NCI-H2081 treated with DMSO at 0.1 percent for 48 hours (cell line): ENCODE data around the gene SCAMP2.

Experiments used
- DNase-seq: peaks from one replicate; lab custom pipeline; 2025; lab: John Stamatoyannopoulos, UW

Gene SCAMP2

DNA sequence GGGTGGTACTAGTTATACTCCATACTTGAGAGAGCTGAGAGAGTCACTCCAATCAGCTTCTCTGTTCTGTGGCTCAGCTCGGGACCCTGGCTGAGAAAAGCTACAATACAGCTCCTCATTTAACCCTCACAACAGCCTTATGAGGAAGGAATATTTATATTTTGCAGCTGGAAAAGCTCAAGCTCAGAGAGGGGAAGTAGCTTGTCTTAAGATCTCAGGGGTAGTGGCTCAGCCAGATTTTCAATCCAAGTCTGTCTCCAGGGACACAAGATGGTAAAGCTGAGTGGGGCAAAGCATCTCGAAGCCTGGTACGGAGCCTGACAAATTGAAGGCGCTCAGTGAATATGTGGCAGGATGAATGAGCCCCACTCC, 14.8 kb downstream of the SCAMP2 start:
- DNase-seq, result no peak

DNA sequence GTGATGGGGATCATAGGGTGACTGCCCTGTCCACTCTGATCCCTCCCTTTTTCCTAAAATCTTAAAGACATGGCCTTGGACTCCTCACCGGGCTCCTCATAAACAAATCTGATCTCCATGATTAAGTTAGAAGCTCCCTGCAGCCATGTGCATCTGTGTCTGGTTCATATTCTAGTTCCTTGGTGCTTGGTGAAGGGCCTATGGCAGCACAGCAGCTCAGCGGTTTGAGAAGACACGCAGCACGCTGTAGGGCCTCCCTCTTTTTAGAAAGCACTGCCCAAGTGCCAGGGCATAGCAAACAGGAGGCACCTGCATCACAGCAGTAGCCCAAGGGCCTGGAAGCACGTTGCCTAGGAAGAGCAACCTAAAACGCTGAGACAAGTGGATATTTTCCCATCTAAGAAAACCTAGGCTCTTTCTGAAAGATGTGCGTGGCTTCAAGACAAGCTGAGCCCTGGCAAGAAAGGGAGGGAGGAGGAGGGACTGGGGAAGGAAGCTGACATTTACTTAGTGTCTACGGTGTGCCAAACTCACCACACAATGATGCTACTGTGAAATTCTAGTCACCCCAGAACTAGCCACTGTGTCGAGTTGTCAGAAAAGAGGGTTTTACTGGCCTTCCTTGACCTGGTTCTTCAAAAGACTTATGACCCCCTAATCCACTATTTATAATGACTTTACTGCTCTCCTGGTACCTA, 15.3 kb downstream of the SCAMP2 start:
- DNase-seq, result no peak

DNA sequence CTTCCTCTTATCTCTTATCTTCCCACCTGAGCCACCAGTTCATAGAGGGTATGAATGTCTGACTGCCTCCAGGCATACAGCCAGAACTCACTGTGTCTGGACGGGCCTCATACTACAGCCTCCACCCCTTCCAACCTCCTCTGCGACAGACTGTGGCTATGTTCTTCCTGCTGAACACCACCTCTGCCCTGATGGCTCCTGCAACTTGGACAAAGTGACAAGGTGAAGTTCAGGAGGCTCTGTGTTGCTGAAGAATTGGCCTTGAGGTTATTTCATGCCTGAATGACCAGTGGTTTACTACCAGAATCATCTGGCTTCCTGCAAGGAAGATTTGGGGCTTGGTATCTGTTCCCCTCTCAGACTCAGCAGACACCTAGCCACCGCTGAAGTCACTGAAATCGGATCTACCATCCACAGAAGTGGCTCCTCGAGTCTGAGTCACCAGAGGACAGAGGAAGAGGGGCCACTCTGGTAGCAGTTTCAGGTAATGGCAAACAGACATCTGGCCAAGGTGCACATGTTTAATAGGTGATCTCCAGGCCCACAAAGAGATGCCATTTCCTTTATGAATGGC, 16.0 kb downstream of the SCAMP2 start:
- DNase-seq, result no peak

DNA sequence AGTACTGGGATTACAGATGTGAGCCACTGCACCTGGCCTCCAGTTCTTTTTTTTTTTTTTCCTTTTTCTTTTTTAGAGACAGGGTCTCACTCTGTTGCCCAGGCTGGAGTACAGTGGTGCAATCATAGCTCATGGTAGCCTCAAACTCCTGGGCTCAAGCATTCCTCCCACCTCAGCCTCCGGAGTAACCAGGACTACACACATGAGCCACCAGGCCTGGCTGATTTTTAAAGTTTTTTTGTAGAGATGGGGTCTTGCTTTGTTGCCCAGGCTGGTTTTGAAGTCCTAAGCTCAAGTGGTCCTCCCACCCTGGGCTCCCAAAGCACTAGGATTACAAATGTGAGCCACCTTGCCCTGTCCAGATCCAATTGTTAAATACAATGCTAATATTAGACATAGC, 16.6 kb downstream of the SCAMP2 start:
- DNase-seq, result no peak

DNA sequence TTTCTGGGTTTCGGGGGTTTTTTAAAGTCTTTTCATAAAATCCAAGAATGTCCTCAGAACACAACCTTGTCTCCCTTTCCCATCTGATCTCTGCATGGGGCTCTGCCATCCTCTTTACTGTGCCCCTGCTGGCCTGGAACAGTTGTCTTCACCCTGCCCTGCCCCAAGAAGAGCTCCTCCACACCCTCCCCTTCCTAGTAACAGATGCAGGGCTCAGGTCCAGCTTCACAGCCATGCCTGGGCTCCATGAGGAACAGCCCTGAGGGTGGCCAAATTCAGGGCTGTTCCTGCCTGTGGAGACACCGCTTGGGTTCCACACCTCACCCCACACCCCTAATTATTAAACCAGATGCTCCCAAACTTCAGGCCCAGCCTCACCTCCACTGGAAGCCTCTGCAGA, 17.3 kb downstream of the SCAMP2 start:
- no peak for DNase-seq

DNA sequence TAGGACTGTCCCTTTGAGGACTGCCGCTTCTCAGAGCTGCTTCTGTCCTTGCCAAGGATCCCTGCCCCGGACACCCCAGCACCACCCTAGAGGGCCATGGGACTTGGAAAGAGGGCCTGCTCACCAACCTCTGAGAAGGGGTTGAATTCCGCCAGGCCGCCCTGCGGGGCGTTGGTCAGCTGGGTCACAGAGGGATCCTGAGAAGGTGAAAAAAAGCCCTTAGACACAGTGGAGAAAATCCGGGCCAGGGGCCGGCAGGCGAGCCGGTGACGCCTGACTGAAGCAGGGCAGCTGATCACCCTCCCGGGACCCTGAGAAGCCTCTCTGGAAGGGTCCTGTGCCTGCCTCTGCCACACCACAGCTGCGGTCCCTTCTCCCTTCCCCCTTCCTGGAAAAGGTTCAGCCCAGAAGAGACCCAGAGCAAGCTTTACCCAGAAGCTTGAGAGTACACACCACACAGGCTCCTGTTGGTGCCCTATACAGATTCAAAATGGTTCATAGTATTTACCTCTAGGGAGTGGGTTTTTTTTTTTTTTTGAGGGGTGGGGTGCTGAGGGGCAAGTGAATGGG, 18.6 kb downstream of the SCAMP2 start:
- no peak for DNase-seq

DNA sequence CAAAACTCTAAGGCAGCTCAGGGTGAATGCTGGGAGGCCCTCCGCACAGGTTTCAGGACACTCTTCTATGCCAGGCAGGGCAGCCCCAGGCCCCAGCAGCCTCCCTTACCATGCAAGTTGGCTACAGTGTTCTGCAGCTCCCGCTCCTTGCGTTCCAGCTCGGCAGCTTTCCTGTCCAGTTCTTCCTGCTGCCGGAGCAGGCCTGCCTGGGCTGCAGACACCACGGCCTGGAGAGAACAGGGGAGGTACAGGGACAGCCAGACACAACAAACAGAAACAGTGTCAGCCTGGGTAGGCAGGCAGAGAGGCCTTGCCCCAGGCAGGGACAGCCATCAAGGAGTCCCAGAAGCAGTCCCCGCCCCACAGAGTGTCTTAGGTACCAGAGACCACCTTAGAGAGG, 21.2 kb downstream of the SCAMP2 start:
- DNase-seq, result no peak

DNA sequence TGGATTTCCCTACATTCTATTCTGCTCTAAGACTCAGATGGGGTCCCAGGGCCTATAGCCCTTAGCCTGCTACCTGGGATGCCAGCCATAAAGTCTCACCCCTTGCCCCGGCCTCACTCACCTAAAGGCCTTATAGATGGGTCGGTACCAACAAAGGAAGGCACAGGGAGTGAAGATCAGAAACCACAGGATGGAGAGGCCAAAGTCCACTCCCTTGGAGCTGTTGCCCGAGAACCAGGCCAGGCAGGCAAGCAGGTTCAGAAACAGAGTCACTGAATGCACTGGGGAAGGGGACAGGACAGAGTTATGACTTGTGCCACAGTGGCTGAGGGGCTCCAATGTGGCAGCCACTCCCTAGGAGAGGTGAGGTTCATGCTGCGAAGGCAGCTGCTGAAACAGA, 22.8 kb downstream of the SCAMP2 start:
- no peak for DNase-seq

DNA sequence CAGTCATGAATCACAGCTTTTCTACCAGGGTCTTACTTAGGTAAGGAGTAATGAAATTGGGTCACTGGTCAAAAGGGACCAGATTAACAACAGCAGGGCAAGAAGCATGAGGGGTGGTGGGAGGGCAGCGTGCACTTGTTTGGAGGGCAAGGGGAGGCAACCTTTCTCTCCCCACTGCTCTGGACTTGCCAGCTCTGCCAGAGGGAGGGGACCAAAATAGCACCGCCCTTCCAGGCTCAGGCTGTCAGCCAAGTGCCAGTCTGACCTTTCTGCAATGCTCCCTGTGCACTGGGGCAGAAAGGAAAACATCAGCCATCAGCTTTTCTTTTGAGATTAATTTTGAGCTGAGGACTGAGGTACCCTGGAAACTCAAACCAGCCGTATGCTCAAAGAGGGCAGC, 25.7 kb downstream of the SCAMP2 start:
- DNase-seq, result no peak

DNA sequence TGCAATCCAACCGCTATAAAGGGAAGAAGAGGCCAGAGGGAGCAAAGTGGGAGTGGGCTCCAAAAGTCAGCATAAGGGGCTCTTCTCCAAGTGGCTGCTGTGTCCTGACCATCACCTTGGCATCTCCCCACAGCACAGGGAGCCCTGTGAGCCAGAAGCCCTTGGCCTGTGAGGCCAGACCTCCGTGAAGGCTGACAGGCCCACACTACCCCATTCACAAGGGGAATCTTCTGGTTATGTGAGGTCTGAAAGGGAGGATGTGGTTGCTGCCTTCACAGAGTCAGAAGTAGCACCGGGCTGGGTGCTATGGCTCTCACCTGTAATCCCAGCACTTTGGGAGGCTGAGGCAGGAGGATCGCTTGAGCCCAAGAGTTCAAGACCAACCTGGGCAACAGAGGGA, 27.6 kb downstream of the SCAMP2 start:
- DNase-seq, result no peak

DNA sequence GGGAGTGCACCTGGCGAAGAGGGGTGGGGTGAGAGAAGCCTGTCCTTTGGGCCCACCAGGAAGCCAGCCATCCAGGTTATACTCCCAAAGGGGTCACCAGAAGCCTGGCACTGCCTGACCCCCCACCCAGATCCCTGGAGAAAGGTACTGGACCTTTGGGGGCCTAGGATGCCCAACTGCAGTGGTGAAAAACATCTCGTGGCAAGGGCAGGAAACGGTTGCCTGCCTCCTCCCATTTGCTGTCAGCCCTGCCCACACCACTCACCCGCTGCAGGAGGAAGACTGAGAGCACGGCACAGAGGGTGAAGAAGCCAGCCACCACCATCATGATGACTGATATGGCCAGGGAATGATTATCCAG, 28.0 kb downstream of the SCAMP2 start:
- DNase-seq, result no peak

DNA sequence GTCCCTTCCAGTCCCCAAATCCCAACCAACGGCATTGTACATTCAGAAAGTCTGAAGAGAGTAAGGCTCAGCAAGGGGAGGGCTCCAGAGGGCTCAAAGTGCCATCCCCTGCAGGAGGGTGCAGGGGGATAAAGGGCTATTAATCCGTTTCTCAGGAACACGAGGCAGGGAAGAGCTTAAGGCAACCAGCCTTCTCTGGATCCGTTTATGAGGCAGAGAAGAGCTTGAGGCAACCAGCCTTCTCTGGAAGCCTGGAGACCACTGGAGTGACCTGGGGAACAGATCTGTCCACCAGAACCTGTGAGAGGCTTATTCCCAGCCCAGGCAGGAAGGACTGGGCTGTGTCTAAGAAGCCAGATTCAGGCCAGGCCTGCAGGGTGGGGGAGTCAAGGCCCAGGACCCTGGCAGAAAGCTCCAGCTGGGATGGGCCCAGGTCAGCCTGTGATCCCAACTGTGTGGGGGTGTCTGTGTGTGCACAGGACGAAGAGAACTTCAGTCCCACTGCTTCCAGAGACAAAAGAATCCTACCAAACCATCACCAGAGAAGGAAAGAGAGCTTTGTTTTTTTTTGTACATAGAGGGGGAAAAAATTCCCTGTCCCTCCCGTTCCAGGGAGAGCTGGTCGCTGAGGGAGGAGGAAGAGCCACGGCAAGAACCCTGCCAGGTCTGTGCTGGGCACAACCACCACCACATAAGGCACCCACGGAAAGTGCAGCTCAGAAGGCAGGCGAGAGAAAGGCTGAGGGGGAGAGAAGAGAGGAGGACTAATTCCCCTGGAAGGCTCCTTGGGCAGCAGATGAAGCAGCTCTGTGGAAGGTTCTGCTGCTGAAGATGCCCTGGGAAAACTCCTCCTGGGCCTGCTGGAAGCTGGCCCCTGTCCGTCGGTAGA, 28.6 kb downstream of the SCAMP2 start:
- DNase-seq, result no peak

DNA sequence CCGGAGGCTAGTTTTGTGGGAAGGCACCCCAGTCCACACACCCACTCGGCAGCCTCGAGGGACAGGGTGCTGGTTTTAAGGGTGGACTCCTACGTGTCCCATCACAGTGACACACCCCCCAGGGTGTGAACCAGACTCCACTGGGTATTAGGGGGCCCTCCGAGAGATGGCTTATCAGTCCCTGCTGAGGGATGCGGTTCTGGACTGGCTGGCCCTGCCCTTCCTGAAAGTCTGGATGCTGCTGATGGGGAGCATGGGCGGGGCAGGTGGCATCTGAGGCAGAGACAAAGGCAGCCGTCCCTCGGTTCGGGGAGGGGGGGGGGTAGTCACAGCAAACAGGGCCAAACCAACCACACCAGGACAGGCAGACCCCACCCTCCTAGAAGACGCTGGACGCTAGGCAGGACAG, 29.3 kb downstream of the SCAMP2 start:
- DNase-seq, result no peak

DNA sequence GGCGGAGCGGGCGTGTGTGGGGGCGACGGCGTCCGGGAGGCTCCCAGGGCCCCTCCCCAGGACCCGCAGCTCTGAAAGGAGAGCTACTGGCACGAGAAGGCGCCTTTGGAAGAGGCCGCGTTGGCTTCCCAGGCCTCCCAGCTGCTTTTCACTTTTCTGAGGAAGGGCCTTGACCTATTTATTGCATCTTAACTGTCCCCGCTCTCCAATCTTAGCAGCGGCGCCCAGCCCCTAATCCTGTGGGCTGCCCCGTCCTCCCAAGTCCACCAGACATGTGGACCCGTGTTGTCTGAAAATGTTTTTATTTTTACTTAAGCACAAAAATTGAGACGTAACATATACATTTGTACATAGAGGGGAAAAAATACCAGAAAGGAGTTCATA, 29.7 kb downstream of the SCAMP2 start:
- no peak for DNase-seq

DNA sequence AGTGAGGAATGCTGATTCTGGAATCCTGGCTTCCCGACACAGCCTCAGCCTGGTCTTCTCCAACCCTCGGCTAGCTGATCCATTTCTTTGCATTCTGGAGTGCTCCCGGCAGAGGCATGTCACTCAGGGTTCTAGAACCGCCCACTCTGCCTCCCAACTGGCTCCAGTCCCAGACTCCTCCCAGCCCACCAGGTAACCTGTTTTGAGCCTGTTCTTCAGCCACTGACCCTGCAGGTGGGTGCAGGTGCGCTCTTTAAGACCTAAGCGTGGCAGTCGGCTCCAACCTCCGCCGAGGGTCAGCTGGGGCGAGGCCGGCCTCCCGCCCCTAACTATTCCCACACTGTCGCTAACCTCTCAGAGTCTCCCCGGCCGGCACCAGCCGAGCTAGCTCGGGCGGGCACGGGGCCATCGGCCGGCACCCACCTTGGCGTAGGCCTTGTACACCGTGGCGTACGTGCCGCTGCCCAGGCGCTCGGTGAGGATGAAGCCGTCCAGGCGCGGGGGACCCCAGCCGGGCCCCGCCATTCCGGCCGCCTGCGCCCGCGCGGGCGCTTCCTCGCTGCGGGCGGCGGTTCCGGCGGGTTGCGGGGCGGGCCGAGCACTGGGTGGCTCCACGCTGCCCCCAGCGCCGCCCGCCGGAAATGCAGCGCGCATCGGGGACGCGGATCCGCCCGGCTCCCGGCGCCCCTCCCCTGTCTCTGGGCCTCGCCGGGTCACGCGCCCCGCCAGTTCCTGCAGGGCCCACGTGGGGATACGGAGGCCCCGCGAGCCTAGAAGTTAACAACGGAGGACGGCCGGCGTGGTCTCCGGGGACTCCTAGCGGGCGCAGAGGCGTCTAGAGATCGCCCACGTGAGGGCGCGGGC, 30.4 kb downstream of the SCAMP2 start, which contains the start of gene ULK3:
Gene ULK3, minus strand, starts transcription at position 576 of the 864 bp plus-strand sequence. Its CDS starts 51 bp downstream, at position 525.
- DNase-seq, result peak; percentile 70

DNA sequence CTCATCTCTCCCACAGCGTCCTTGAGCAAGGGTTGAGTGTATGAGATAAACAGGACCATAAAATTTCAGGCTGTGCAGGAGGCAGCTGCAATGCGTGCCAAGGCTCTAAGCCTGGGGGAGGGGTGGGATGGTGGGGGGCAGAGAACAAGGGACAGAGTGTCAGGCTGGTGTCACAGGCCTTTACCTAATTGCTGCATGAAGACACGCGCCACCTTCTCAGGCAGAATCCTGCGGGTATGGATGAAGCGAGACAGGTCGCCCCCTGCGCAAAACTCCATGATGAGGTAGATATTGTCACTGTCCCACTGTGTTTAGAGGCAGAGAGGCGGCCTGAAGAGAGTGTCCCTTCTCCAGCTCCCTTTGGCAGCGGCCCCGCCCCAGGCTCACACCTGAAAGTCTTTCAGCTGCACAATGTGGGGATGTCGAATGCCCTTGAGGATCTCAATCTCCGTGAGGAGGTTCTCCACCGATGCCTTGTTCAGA, 31.2 kb downstream of the SCAMP2 start:
- no peak for DNase-seq

DNA sequence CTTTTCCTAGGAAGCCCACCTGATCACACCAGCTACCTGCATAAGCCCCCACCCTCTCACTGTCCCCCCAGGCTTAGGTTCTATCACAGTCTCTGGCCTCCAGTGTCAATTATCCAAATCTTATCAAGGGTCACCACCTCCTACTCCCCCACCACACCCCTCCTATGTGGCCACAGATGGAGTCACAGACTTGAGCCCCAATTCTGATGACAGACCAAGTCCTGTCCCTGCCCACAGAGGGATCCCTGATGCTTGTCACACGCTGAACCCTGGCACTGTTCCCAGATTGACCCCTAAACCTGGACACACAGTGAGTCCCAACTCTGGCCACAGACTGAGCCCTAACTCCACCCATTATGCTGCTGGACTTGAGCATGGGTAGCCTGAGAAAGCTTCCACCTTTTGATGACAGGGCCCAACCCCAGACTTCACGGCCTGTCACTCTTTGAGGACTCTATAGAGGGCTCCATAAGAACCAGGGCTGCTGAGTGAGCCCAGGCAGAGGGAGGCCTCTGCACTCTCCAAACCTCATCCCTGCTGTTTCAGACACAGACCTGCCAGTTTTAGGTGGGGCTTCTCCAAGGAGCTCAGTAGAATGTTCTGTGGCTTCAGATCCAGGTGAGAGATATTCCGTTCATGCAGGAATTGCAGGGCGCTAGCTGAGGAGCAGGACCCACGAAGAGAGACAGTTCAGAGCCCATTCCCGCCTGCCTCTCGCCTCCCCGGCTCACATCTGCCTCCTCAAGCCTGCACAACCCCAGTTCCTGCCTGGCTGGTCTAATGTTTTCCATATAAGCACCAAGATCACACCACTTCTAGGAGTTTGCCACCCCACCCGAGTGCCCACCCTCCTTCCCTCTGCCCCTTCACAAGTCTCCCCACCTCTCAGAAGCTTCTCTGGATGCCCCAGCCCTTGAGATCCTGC, 32.1 kb downstream of the SCAMP2 start:
- DNase-seq, result no peak

DNA sequence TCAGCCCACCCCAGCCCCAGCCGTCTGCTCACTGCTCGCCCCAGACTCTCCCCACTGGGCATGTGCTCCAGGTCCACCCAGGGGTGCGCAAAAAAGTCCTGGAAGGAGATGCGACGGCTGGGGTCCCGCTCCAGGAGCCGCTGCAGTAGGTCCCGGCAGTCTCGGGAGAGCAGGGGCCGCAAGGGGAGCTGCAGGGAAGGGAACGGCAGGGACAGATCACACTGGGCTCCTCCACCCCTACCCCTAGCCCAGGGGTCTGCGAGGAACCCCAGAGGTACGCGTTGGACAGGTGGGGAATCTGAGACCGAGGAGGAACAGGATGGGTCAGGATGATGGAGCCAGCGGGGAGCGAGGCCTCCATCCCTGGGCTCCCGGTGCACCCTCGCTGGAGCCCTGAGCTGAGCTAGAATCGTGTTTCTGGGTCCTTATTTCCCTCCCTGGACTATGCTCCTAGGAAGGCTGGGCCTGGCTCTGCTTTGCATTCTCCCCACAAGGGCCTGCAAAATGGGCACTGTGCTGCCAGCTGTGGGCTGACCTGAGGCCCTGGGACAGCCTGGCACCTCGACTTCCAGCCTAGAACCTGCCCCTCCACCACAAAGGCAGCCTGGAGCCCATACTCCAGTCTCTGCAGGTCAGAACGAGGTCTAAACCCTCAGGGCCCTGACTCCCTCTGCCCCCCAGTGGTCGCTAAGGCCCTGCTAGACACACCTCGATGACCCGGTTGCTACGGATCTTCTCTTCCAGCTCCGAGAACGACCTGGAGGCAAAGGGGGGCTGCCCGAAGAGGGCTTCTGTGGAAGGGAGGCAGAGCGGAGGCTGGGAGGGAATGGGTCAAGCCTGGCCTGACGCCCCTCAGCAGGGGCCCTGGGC, 33.4 kb downstream of the SCAMP2 start:
- DNase-seq, result no peak

DNA sequence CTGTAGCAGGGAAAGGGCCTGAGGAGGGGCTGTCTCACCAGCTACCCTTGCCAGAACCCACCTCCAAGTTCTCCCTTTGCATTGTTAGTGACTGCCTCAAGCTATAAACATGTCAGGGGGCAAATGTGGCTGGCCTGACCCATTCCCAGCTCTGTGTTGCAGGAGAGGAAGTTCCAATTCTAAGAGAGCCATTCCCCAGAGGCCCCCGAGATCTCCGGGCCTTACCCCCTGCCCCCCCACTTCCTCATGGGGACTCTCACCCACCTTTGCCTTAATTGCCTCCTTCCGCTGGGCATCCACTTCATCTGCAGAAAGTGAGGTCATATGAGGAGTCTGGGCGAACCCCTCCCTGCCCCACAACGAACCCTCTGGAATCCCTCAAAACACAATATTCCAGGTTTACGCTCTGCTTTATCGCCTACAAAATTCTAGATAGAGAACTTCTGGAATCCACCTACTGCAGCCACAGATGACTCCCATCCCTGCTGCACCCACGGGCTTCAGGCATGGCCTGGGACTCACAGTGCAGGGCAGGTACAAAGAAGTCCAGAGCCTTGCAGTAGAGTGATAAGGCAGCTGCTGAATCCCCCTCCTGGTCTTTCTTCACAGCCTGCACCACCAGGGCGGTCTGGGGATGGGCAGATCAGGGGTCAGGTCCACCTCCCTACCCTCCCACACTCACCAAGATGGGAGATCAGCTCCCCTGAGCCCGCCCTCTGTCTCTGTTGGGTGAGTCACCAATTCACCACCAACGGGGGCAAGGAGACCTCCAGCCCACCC, 34.2 kb downstream of the SCAMP2 start:
- no peak for DNase-seq
